HG02981 (cell line): ENCODE data around the gene CST3.
"Not testable (repeated sequence)": the region's sequence is repeated elsewhere in the genome, so short reads cannot be mapped to it uniquely, and the experiment has no call there.

Experiments used
- ATAC-seq: cut with Tn5 transposase; IDR thresholded peaks from one replicate; pipeline ENCODE4 v1.9.1; 2021; ENCODE audit warnings: mild to moderate bottlenecking, moderate library complexity; ENCODE audit not compliant: unreplicated experiment

The CST3 gene

DNA sequence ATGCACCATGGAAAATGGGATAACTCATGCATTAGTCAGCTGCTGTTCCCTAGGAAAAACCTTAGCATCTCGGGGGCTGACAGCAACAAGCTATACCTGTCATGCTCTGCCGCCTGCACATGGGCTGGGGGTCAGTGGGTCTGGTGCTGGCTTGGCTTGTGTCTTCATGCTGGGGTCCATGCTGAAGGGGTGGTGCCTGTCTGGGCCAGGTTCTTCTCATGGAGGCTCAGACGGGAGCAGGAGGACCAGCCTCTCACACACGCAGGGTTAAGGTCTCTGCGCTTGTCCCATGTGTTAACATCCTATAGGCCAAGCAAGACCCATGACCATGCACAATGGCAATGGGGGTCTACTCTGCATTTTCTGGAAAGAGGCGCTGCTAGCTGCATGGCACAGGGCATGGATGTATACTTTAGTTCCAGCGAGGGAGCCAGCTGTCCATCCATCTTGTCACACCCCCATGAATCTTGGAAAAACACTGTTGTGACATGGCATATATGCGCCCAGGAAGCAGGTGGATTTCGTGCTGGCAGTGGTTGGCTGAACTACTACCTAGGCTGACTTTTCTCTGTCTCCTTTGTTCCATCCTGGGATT, 24.6 kb upstream of the CST3 start:
- ATAC-seq = no peak

GRCh38 chr20:23661002-23661429, 23.3 kb upstream of the CST3 start:
- ATAC-seq = no peak

DNA sequence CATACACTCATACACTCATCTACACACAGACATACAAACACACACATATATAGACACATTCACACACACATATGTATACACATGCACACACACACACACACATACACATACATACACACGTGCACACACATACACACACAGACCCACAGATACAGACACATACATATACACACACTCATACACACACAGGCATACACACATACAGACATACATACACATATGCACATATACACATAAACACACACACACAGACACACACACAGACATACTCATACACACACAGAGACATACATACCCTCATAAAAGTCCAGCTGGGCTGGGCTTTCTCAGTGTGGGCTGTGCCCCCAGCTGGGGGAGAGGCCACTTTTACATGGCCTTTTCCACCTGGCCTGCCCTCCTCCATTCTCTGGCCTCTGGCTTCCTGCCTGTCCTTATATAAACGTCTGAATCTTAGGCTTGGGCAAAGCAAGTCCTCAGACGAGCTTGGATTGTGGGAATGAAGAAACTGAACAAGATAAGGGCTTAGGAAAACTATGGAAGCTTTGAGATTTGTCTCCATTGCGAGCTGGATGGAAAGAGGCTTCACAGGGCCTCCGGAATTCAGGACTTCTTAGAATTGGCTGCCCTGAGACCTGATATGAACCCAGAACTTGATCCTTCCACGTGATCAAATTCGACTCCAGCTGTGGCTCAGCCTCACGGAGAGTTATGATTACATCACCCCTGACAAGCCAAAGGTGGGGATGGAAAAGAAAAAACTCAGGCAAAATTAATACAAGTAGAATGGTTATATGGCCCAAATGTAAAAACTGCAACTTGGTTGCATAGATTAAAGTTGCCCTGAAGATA, 22.5 kb upstream of the CST3 start:
- no peak for ATAC-seq

DNA sequence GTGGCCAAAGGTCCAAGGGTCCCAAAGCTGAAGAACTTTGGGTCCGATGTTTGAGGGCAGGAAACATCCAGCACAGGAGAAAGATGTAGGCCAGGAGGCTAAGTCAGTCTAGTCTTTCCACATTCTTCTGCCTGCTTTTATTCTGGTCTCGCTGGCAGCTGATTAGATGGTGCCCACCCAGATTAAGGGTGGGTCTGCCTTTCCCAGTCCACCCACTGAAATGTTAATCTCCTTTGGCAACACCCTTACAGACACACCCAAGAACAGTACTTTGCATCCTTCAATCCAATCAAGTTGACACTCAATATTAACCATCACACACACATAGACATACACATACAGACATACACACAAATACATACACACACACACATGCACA, 21.8 kb upstream of the CST3 start:
- ATAC-seq = not testable (repeated sequence)

GRCh38 chr20:23658989-23659609, 21.3 kb upstream of the CST3 start:
- ATAC-seq = no peak

GRCh38 chr20:23658336-23658735, 20.6 kb upstream of the CST3 start:
- no peak for ATAC-seq

DNA sequence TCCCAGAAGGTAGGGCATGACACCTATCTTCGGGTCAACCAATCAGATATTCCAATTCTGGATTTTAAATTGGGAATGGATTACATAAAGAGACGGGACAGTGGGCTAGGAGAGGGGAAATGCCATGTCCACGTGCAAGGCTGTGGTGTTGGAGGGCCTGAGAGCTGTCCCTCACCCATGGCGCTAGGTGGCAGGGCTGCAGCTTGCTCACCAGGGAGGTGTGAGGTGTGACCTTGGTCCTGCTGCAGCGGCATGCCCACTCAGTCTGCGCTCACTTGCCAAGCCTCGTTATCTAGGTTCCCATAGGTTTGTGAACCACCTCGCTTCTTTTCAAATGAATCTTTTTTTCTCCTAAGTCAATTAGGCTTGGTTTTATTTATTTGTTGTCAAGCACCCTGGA, 19.4 kb upstream of the CST3 start:
- ATAC-seq = no peak

DNA sequence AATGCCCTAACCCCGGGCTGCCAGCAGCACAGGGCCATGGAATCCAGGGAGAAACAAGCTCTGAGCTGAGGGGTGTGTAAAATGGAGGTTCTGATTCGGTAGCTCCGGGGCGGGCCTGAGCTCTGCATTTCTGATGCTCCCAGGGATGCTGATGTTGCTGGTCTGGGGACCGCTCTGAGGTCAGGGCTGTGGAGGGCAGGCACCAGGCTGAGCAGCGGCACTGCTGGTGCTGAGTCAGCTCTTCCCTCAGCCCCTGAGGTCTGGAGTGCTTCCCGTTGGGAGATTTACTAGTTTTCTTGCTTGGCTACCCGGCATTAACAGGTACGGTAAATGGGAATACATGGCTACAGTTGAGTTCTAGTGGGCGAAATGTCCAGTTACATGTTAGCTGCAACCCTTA, 18.6 kb upstream of the CST3 start:
- no peak for ATAC-seq

GRCh38 chr20:23655491-23656211, 17.9 kb upstream of the CST3 start:
- no peak for ATAC-seq

- ATAC-seq = no peak
Observed at GRCh38 chr20:23654717-23655116, 17.0 kb upstream of the CST3 start.

DNA sequence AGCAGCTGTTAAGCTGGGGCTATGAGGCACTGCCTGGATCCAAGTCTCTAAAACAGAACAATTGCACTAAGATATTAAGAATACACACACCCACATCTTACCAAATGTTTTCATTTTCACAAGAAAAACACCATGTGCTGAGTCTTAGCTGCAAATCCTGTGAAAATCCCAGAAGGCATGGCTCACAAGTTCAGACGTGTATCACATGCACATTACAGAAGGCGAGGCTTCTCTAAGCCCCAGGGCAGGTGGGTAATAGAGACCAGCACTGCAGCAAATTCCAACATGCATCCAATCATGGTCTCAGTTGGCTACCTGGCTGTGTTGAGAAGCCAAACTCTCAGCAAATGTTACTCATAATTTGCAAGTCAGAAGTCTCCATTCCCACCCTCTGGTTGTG, 16.2 kb upstream of the CST3 start:
- no peak for ATAC-seq

GRCh38 chr20:23653400-23653938, 15.7 kb upstream of the CST3 start:
- no peak for ATAC-seq

DNA sequence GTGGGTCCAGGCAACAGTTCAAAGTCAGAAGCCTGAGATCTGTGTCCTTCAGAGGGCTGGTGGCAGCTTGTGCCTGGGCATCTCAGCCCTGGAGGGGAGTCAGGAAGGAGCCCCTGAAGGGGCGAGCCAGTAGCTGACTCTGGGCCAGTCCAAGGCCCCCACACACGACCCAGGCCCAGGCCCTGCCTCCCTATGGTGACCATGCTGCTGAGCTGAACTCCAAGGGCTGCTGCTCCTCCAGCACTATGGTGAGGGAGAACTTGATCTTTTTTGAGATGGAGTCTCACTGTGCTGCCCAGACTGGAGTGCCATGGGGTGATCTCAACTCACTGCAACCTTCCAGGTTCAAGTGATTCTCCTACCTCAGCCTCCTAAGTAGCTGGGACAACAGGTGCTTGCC, 15.2 kb upstream of the CST3 start:
- no peak for ATAC-seq

- ATAC-seq = no peak
Observed at GRCh38 chr20:23652371-23652770, 14.6 kb upstream of the CST3 start.

DNA sequence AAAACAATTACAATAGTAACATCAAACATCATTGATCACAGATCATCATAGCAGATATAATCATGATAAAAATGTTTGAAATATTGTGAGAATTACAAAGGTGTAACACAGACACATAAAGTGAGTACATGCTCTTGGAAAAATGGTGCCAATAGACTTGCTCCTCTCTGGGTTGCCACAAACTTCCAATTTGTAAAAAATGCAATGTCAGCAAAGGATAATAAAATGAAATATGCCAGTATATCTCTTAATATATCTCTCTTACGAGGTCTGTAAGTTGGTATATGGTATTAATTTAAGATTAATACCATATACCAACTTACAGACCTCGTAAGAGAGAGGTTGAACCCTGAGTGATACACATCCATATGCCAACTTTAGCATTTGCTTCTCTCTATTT, 13.4 kb upstream of the CST3 start:
- ATAC-seq = no peak

- no peak for ATAC-seq
Observed at GRCh38 chr20:23649830-23650417, 12.2 kb upstream of the CST3 start.

DNA sequence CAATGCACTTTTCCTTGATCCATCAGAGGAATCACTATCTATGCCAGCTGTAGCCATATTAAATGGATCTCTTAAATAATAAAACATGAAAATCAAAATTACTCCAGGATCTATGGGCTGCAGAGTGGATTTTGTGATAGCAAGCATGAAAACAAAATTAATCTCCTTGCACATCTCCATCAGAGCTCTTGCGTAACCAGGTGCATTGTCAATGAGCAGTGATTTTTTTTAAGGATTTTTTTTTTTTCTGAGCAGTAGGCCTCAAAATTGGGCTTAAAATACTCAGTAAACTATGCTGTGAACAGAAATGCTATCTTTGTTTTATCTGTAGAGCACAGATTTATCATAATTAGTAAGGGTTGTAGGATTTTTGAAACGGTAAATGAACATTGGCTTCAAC, 11.5 kb upstream of the CST3 start:
- ATAC-seq = no peak

DNA sequence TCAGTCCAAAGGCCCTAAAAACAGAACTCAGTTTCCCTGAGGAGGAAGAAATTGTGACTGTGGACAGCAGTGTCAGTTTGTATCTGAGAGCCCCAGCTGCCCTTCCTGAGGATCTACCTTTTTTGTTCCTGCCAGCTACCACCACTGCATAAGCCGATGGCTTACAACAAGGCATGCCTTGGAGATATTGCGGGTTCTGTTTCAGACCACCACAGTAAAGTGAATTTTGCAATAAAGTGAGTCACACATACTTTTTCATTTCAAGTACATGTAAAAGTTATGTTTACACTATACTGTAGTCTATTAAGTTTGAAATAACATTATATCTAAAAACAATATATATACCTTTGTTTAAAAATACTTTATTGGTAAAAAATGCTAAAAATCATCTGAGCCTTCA, 9.6 kb upstream of the CST3 start:
- ATAC-seq = no peak

DNA sequence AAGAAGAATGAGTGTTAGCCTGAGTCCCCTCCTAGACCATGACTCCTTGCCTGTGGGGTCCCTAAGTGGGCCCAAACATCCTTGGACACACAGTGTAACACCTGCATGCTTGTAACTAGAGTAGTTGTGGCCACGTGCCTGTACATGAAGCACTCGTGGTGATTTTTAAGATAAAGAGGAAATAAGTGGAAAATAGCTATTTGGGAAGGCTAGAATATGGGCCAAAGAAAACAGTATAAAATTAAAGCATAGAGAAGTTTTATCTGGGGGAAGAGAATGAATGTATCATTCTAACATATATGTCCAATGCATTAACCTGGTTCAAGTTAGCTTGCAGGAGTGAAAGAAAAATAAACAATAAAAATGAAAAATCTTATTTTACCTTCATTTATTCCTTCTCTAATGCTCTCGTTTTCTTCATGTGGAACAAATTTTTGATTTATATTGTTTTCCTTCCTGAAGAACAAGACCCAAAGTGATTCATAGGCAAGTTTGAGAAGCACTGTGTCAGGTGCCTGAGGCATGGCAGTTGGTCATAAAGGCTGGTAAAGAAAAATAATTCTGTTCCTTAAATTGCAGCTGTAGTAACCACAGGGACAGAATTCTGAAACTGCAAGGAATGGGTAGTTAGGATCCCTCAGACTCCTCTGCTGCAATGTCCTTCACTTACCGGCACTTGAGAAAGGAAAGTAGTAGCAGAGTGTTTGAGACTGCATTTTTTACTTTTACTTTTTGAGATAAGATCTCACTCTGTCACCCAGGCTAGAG, 8.5 kb upstream of the CST3 start:
- ATAC-seq = no peak

DNA sequence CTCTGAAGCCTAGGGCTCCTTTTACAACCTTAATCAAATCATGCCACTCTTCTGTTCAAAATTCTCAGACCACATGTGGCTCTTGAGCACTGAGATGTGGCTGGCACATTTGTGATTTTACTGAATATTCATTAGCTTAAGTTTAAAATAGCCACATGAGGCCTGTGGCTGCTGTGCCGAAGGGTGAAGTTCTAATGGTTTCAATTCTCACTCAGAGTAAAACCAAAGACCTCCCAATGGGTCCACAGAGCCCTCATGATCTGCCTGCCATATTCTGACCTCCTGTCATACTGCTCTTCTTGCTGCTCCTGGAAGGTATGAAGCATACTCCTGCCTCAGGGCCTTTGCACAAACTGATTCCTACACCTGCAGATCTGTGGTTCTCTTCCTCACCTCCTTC, 7.8 kb upstream of the CST3 start:
- ATAC-seq = no peak
